Heart left ventricle (tissue), 16 donors: ENCODE measurements around the gene LMNTD2. TPM values are rescaled to one million over a fixed set of nuclear protein-coding genes. Genes with fewer than 3 reads are reported as not detected.
A peak's percentile ranks its signal among the peaks of the same experiment; 100 is the strongest.

Source experiments
- ATAC-seq, 4 donors: fragments of 200-7000 bp; cut with Tn5 transposase; one replicate each; pipeline ENCODE4 v1.9.1; 2020 to 2022; ENCODE audit warnings: moderate library complexity in 4 of 4, mild to moderate bottlenecking in 3 of 4, moderate number of reproducible peaks in 1 of 4
- DNase-seq, 5 donors: peaks; one replicate each; pipeline ENCODE4 v3.0.0-alpha.2; 2020
- H3K27ac ChIP-seq, 12 donors: fragments of 200-600 bp; sonication (generic) in 4 of 12; one replicate each; pipeline versions ENCODE4 v1.5.0 to v1.8.0; 2016 to 2022; ENCODE audit warnings: mild to moderate bottlenecking in 2 of 12
- H3K27me3 ChIP-seq, 9 donors: fragments of 200-600 bp; sonication (generic) in 2 of 9; one replicate each; pipeline versions ENCODE4 v1.5.1 to v1.8.0; 2016 to 2022; ENCODE audit warnings: mild to moderate bottlenecking in 3 of 9
- H3K36me3 ChIP-seq, 9 donors: fragments of 200-600 bp; sonication (generic) in 2 of 9; one replicate each; pipeline versions ENCODE4 v1.5.0 to v1.8.0; 2018 to 2022; ENCODE audit warnings: mild to moderate bottlenecking in 2 of 9
- H3K4me1 ChIP-seq, 12 donors: fragments of 200-600 bp; sonication (generic) in 4 of 12; one replicate each; pipeline versions ENCODE4 v1.5.0 to v1.8.0; 2016 to 2022; ENCODE audit warnings: mild to moderate bottlenecking in 3 of 12
- H3K4me3 ChIP-seq, 12 donors: fragments of 200-600 bp; sonication (generic) in 4 of 12; one replicate each; pipeline versions ENCODE4 v1.5.0 to v1.8.0; 2017 to 2022; ENCODE audit warnings: mild to moderate bottlenecking in 9 of 12, moderate library complexity in 4 of 12
- H3K9me3 ChIP-seq, 12 donors: fragments of 200-600 bp; sonication (generic) in 4 of 12; one replicate each; pipeline versions ENCODE4 v1.5.0 to v1.8.0; 2016 to 2022; ENCODE audit warnings: mild to moderate bottlenecking in 1 of 12
- CTCF ChIP-seq, 12 donors: fragments of 200-600 bp; sonication (generic) in 4 of 12; IDR thresholded peaks; one replicate each; pipeline versions ENCODE4 v1.5.0 to v1.8.0; 2018 to 2022; ENCODE audit warnings: antibody characterized with exemption in 12 of 12, mild to moderate bottlenecking in 5 of 12
- POLR2A ChIP-seq, 2 donors: fragments of 450-650 bp; IDR thresholded peaks; one replicate each; pipeline ENCODE4 v1.6.1; 2017; ENCODE audit warnings: antibody characterized with exemption in 2 of 2, mild to moderate bottlenecking in 2 of 2, moderate library complexity in 2 of 2
- WGBS, 4 donors: extraction: QIAGEN DNeasy Blood & Tissue Kit in 2 of 4; methylation state at CpG; one replicate each; pipeline versions ENCODE4 v1.1.5 to v1.1.7; 2013 to 2018; 5-methylcytosine and 5-hydroxymethylcytosine counted together
- intact Hi-C, 10 donors: fragments of 100-400 bp; cut with DNase I; formaldehyde crosslinking; loops; one replicate each; pipeline versions ENCODE4 v1.11.1 to v1.14.2; 2022
- polyA plus RNA-seq, 2 donors: library from polyadenylated mRNA; stranded (reverse); fragments of 200-250 nt; gene quantifications; one replicate each; pipeline ENCODE4 v1.2.3, GENCODE V29; 2013
- total RNA-seq, 9 donors: library from RNA; depleted of rRNA in 2 of 9; stranded (reverse); fragments of >200 nt in 2 of 9; fragmentation: NEBNext Ultra II Directional in 3 of 9; extraction: Animal tissue kit (Norgen Biotek cat#: 25700) in 3 of 9; gene quantifications; one replicate each; pipeline versions ENCODE4 v1.1.0 to v1.2.4, GENCODE V29; 2016 to 2023
- donor health status: ischemic (EF 13 %, LVEDD 7.1; RV severe dilation, severe dysfunction).
- donor health status: healthy with polysubstance abuse.
- donor health status: DM: no; HTN: yes; CAD: no.
- donor health status: DM: no; HTN: no; CAD: no.
- donor health status: ischemic (EF 25% LVEDD 6.9; RV normal size, moderate dysfunction).
- donor health status: ischemic (EF 25% LVEDD 5.7; RV mildly dilated, moderate dysfunction).
- donor health status: healthy.
- donor health status: DM: yes; HTN: yes; CAD: no.
- donor health status: ischemic (EF 35%, LVEDD 5.7; RV mildly dilated, moderate dysfunction).
- donor health status: nonischemic (EF 11% LVEDD 7.7; RV severe dilation, severe dysfunction).
- donor health status: DM: yes; HTN: yes; CAD: no.
- donor health status: PGD.
- donor health status: ischemic (EF 29% LVEDD 5.4; RV normal size, mild dysfunction).
- donor health status: nonischemic (EF 23%, LVEDD 6.1; RV moderate dilation, normal function).

LMNTD2 gene
- total and polyA plus RNA-seq, 11 donors: 0.10 to 1.6 (median 0.36) TPM; not detected in 2

- Histone ChIP-seq H3K27ac (no peak overlapping the region), H3K4me1 (peaks cover 0 to 39% (median 22%) of the 10 kb centered on the region in 12 donors), H3K36me3 (no peaks in the 10 kb centered on the region), H3K27me3 (peaks cover 27 to 78% (median 58%) of the 10 kb centered on the region in 9 donors), H3K9me3 (no peaks in the 10 kb centered on the region), H3K4me3 (no peak overlapping the region)
- ATAC-seq (no peak), DNase-seq (peak in 1 of 5 donors; percentile 19)
- WGBS, 4 donors: 66 to 84% (median 73%) methylated on average over 5 to 22 of the region's 22 CpGs
- intact Hi-C loops: loop anchor here in 6 of 10 donors (5.0 kb wide), 3 partner anchors 71 to 171 kb away; partner anchors contain the start of gene SCT (in 1 of the 6)
- TF ChIP-seq CTCF (IDR thresholded peaks at IDR 0.05) (no peak), POLR2A (IDR thresholded peaks at IDR 0.05) (no peak)
Observed at GRCh38 chr11:556662-557256, 3.8 kb downstream of the LMNTD2 start.

- DNase-seq (peak in 1 of 5 donors; percentile 22), ATAC-seq (no peak)
- H3K4me3 ChIP-seq: peak overlapping the region in 5 of 12 donors; percentile 6 to 50 (median 24)
- 4 to 18% (median 8%) methylated on average over 20 to 104 of the region's 104 CpGs for WGBS, 4 donors
- peaks cover 0 to 32% (median 16%) of the 10 kb centered on the region in 12 donors for H3K4me1 ChIP-seq
- intact Hi-C loops: loop anchor here in 8 of 10 donors (1.0 to 5.0 kb wide), 7 partner anchors 71 to 171 kb away; partner anchors contain the start of gene SCT (in 1 of the 8)
- peaks cover 27 to 82% (median 58%) of the 10 kb centered on the region in 9 donors for H3K27me3 ChIP-seq
- no peaks in the 10 kb centered on the region for H3K9me3 ChIP-seq
- H3K36me3 ChIP-seq: no peaks in the 10 kb centered on the region
- no peak for TF ChIP-seq POLR2A (IDR thresholded peaks at IDR 0.05)
- TF ChIP-seq CTCF (IDR thresholded peaks at IDR 0.05): no peak
- H3K27ac ChIP-seq: no peak overlapping the region
Observed at GRCh38 chr11:555780-556661, 4.5 kb downstream of the LMNTD2 start.

- DNase-seq (peak in 1 of 5 donors; percentile 20), ATAC-seq (no peak)
- H3K4me1 ChIP-seq: peaks cover 0 to 28% (median 14%) of the 10 kb centered on the region in 12 donors
- TF ChIP-seq CTCF (IDR thresholded peaks at IDR 0.05) (peak in 3 of 12 donors; percentile 2 to 14 (median 6)), POLR2A (IDR thresholded peaks at IDR 0.05) (no peak)
- peaks cover 27 to 84% (median 58%) of the 10 kb centered on the region in 9 donors for H3K27me3 ChIP-seq
- intact Hi-C loops: loop anchor here in 8 of 10 donors (1.0 to 5.0 kb wide), 7 partner anchors 72 to 172 kb away; partner anchors contain the start of gene SCT (in 1 of the 8)
- 1 to 2% (median 2%) methylated on average over 14 to 57 of the region's 57 CpGs for WGBS, 4 donors
- H3K36me3 ChIP-seq: no peaks in the 10 kb centered on the region
- H3K4me3 ChIP-seq: peak overlapping the region in 6 of 12 donors; percentile 6 to 50 (median 24)
- H3K9me3 ChIP-seq: no peaks in the 10 kb centered on the region
- H3K27ac ChIP-seq: no peak overlapping the region
Observed at GRCh38 chr11:555227-555779, 5.2 kb downstream of the LMNTD2 start.
